Stimulated activated effector memory CD8-positive, alpha-beta T cell treated with anti-CD3 and anti-CD28 coated beads, Interleukin-12 subunit alpha, Interleukin-12 subunit beta, amount 100 ng/mL, for 72 hours (primary cell): ENCODE measurements around the gene SBF2.
"Not testable (repeated sequence)": the region's sequence is repeated elsewhere in the genome, so short reads cannot be mapped to it uniquely, and the experiment has no call there.

Source experiments
- ATAC-seq: fragments of 150-1000 bp; cut with Tn5 transposase; 2 replicates; pipeline ENCODE4 v1.10.0; 2021
- DNase-seq, 2 donors: peaks; one replicate each; pipeline ENCODE4 v3.0.0; 2021 to 2022; ENCODE audit warnings: low spot score in 2 of 2
- H3K27ac Mint-ChIP-seq: one replicate; pipeline ENCODE4 v1.8.0; 2022; ENCODE audit warnings: mild to moderate bottlenecking, mixed read lengths
- H3K36me3 Mint-ChIP-seq: one replicate; pipeline ENCODE4 v1.8.0; 2022; ENCODE audit warnings: mild to moderate bottlenecking, mixed read lengths
- H3K4me1 Mint-ChIP-seq: one replicate; pipeline ENCODE4 v1.8.0; 2022; ENCODE audit warnings: mixed read lengths
- H3K4me3 Mint-ChIP-seq: one replicate; pipeline ENCODE4 v1.8.0; 2022; ENCODE audit warnings: mild to moderate bottlenecking, mixed read lengths
- H3K9me3 Mint-ChIP-seq: one replicate; pipeline ENCODE4 v1.8.0; 2022; ENCODE audit warnings: mixed read lengths

Gene SBF2

GRCh38 chr11:9955391-9955790 is 338.6 kb downstream of the SBF2 start:
- Mint-ChIP-seq H3K4me3 (no peak overlapping the region), H3K27ac (no peak overlapping the region), H3K9me3 (no peaks in the 10 kb centered on the region), H3K4me1 (no peaks in the 10 kb centered on the region), H3K36me3 (no peaks in the 10 kb centered on the region)
- DNase-seq: no peak
- ATAC-seq: no peak

- no peaks in the 10 kb centered on the region for H3K4me1 Mint-ChIP-seq
- H3K4me3 Mint-ChIP-seq: no peak overlapping the region
- H3K9me3 Mint-ChIP-seq: no peaks in the 10 kb centered on the region
- ATAC-seq (no peak), DNase-seq (no peak)
- no peak overlapping the region for H3K27ac Mint-ChIP-seq
- no peaks in the 10 kb centered on the region for H3K36me3 Mint-ChIP-seq
Observed at GRCh38 chr11:9953994-9954626, 339.9 kb downstream of the SBF2 start.

- H3K36me3 Mint-ChIP-seq: no peaks in the 10 kb centered on the region
- no peak for ATAC-seq
- no peaks in the 10 kb centered on the region for H3K4me1 Mint-ChIP-seq
Observed at GRCh38 chr11:9952511-9953196, 341.4 kb downstream of the SBF2 start.

GRCh38 chr11:9951807-9952206 is 342.2 kb downstream of the SBF2 start:
- no peak overlapping the region for H3K27ac Mint-ChIP-seq
- H3K36me3 Mint-ChIP-seq: no peaks in the 10 kb centered on the region
- no peak overlapping the region for H3K4me3 Mint-ChIP-seq
- H3K4me1 Mint-ChIP-seq: no peaks in the 10 kb centered on the region
- no peaks in the 10 kb centered on the region for H3K9me3 Mint-ChIP-seq
- DNase-seq: no peak
- ATAC-seq: no peak

More at GRCh38 chr11:9952511-9953196, 341.4 kb downstream of the SBF2 start:
- no peak overlapping the region for H3K4me3 Mint-ChIP-seq
- H3K9me3 Mint-ChIP-seq: no peaks in the 10 kb centered on the region
- H3K27ac Mint-ChIP-seq: no peak overlapping the region
- no peak for DNase-seq

GRCh38 chr11:9950462-9950861 is 343.6 kb downstream of the SBF2 start:
- H3K4me1 Mint-ChIP-seq: no peaks in the 10 kb centered on the region
- no peak overlapping the region for H3K4me3 Mint-ChIP-seq
- DNase-seq: no peak
- H3K9me3 Mint-ChIP-seq: no peaks in the 10 kb centered on the region
- H3K27ac Mint-ChIP-seq: no peak overlapping the region
- ATAC-seq: no peak
- no peaks in the 10 kb centered on the region for H3K36me3 Mint-ChIP-seq

GRCh38 chr11:9947231-9947864 is 346.7 kb downstream of the SBF2 start:
- H3K4me1 Mint-ChIP-seq: no peaks in the 10 kb centered on the region
- no peak overlapping the region for H3K4me3 Mint-ChIP-seq
- DNase-seq: no peak
- H3K9me3 Mint-ChIP-seq: no peaks in the 10 kb centered on the region
- H3K36me3 Mint-ChIP-seq: no peaks in the 10 kb centered on the region
- no peak overlapping the region for H3K27ac Mint-ChIP-seq
- peak; percentile 47 for ATAC-seq

- H3K36me3 Mint-ChIP-seq, ATAC-seq, DNase-seq, H3K9me3 Mint-ChIP-seq, H3K4me1 Mint-ChIP-seq, H3K4me3 Mint-ChIP-seq, H3K27ac Mint-ChIP-seq: not testable (repeated sequence)
Observed at GRCh38 chr11:9945680-9946079, 348.3 kb downstream of the SBF2 start.

- H3K36me3 Mint-ChIP-seq: no peaks in the 10 kb centered on the region
- no peaks in the 10 kb centered on the region for H3K9me3 Mint-ChIP-seq
- no peaks in the 10 kb centered on the region for H3K4me1 Mint-ChIP-seq
- H3K27ac Mint-ChIP-seq: no peak overlapping the region
- H3K4me3 Mint-ChIP-seq: no peak overlapping the region
- DNase-seq (no peak), ATAC-seq (no peak)
Observed at GRCh38 chr11:9943386-9944110, 350.5 kb downstream of the SBF2 start.

GRCh38 chr11:9941991-9942390 is 352.0 kb downstream of the SBF2 start:
- Mint-ChIP-seq H3K9me3 (peaks cover 2% of the 10 kb centered on the region), H3K4me3 (no peak overlapping the region), H3K27ac (no peak overlapping the region), H3K4me1 (no peaks in the 10 kb centered on the region), H3K36me3 (no peaks in the 10 kb centered on the region)
- DNase-seq: no peak
- no peak for ATAC-seq

GRCh38 chr11:9939150-9939549 is 354.9 kb downstream of the SBF2 start:
- not testable (repeated sequence) for DNase-seq, H3K27ac Mint-ChIP-seq, H3K4me1 Mint-ChIP-seq, ATAC-seq, H3K36me3 Mint-ChIP-seq, H3K4me3 Mint-ChIP-seq
- peaks cover 11% of the 10 kb centered on the region for H3K9me3 Mint-ChIP-seq

- Mint-ChIP-seq H3K4me3 (no peak overlapping the region), H3K4me1 (no peaks in the 10 kb centered on the region), H3K9me3 (peaks cover 14% of the 10 kb centered on the region), H3K27ac (no peak overlapping the region), H3K36me3 (no peaks in the 10 kb centered on the region)
- no peak for ATAC-seq
- DNase-seq: no peak
Observed at GRCh38 chr11:9936754-9937153, 357.3 kb downstream of the SBF2 start.

- not testable (repeated sequence) for H3K27ac Mint-ChIP-seq, H3K36me3 Mint-ChIP-seq, ATAC-seq
Observed at GRCh38 chr11:9932843-9933242, 361.2 kb downstream of the SBF2 start.

GRCh38 chr11:9930562-9931331 is 363.3 kb downstream of the SBF2 start:
- H3K4me1 Mint-ChIP-seq, H3K4me3 Mint-ChIP-seq, DNase-seq, H3K36me3 Mint-ChIP-seq, ATAC-seq, H3K27ac Mint-ChIP-seq: not testable (repeated sequence)
- H3K9me3 Mint-ChIP-seq: peaks cover 11% of the 10 kb centered on the region

More at GRCh38 chr11:9932843-9933242, 361.2 kb downstream of the SBF2 start:
- not testable (repeated sequence) for DNase-seq, H3K4me1 Mint-ChIP-seq, H3K4me3 Mint-ChIP-seq
- H3K9me3 Mint-ChIP-seq: peaks cover 16% of the 10 kb centered on the region

GRCh38 chr11:9927670-9928069 is 366.3 kb downstream of the SBF2 start:
- no peaks in the 10 kb centered on the region for H3K4me1 Mint-ChIP-seq
- ATAC-seq (no peak), DNase-seq (no peak)
- H3K36me3 Mint-ChIP-seq: no peaks in the 10 kb centered on the region
- H3K9me3 Mint-ChIP-seq: peaks cover 2% of the 10 kb centered on the region
- H3K4me3 Mint-ChIP-seq: no peak overlapping the region
- H3K27ac Mint-ChIP-seq: no peak overlapping the region

GRCh38 chr11:9923280-9923679 is 370.7 kb downstream of the SBF2 start:
- Mint-ChIP-seq H3K9me3 (no peaks in the 10 kb centered on the region), H3K4me1 (no peaks in the 10 kb centered on the region), H3K36me3 (no peaks in the 10 kb centered on the region), H3K27ac (no peak overlapping the region), H3K4me3 (no peak overlapping the region)
- ATAC-seq (peak; percentile 48), DNase-seq (no peak)
